Measurements from ENCODE around the gene BLVRB.
A peak's percentile ranks its signal among the peaks of the same experiment; 100 is the strongest.
"Not testable (repeated sequence)": the region's sequence is repeated elsewhere in the genome, so short reads cannot be mapped to it uniquely, and the experiment has no call there.

BLVRB gene

GRCh38 chr19:40450664-40451063 is 14.9 kb downstream of the BLVRB start:
- no peak for DNase-seq (ENCODE audit: low read depth, low spot score)

GRCh38 chr19:40449506-40449905 is 16.0 kb downstream of the BLVRB start:
- DNase-seq (ENCODE audit: low read depth, low spot score): no peak

DNA sequence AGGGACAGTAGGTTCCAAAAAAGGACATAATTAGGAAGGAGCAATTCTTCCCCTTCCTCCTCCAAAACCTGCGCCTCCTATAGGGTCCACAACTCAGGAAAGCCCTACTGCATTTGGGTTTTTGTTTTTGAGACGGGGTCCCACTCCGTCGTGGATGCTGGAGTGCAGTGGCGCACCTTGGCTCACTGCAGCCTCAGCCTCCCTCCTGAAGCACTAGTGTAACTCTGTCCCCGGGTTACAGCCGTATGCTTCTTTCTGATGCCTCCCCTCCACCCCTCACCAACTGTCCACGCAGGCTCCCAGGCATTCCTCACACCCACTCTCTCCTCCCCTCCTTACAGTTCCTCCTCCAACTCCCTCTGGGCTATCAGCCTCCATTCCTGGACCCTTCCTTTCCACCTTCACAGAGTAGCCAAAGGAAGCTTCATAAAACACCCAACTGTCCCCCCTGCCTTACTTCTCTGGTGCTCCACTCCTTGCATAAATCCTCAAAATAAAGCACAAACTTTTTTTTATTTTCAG is 19.2 kb downstream of the BLVRB start:
- no peak for DNase-seq (ENCODE audit: low read depth, low spot score)

DNA sequence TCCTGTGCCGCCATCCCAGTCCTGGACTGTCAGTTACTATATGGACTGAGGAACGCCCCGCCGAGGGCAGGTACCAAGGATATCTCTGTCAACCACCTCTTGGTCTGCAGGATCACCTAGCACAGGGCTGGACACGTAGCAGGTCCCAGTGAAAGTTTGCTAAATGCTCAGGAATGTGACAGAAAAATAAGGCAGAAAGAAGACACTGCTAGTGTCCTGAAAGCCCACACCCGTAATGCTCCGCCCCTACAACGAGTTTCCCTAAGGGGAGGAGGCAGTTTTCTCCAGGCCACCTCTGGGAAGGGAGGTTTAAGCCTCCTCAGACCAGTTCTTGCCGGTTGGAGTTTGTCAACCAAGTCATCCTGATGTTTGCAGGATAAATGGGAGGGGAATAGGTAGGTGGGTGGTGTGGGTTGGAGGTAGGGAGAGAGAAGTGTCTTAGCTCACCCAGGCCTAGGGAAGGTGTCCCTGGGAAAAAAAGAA is 19.7 kb downstream of the BLVRB start:
- no peak for DNase-seq (ENCODE audit: low read depth, low spot score)

DNA sequence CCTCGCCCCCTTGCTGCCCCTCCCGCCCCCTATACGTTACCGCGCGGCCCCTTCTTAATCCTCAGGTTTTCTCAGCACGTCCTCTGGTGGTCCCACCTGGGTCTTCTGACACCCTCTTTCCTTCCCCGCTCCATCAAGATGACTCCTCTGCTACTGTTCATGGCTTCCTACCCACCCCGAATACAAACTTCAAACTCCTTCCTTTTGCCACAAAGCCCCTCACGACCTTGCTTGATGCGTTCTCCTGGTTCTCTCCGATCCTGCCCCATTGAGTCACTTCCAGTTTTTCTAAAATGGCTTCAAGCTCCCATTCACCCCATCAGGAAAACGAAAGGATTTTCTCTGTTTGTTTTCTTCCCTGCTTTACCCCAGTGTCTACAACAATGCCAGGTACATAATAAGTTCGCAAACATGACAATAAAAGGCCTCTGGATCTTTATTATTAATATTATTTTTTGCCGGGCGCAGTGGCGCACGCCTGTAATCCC is 20.7 kb downstream of the BLVRB start:
- no peak for DNase-seq (ENCODE audit: low read depth, low spot score)

GRCh38 chr19:40444000-40444824 is 21.3 kb downstream of the BLVRB start, which contains the start of gene SERTAD3:
TSS of gene SERTAD3 (minus strand) at chr19:40444335. CDS start at chr19:40442080, 2,255 bp downstream.
- DNase-seq (ENCODE audit: low read depth, low spot score): peak; percentile 86

- peak; percentile 97 for DNase-seq (ENCODE audit: low read depth, low spot score)
Observed at GRCh38 chr19:40443131-40443999, 22.2 kb downstream of the BLVRB start.

GRCh38 chr19:40442328-40443130 is 23.0 kb downstream of the BLVRB start:
- DNase-seq (ENCODE audit: low read depth, low spot score): no peak

DNA sequence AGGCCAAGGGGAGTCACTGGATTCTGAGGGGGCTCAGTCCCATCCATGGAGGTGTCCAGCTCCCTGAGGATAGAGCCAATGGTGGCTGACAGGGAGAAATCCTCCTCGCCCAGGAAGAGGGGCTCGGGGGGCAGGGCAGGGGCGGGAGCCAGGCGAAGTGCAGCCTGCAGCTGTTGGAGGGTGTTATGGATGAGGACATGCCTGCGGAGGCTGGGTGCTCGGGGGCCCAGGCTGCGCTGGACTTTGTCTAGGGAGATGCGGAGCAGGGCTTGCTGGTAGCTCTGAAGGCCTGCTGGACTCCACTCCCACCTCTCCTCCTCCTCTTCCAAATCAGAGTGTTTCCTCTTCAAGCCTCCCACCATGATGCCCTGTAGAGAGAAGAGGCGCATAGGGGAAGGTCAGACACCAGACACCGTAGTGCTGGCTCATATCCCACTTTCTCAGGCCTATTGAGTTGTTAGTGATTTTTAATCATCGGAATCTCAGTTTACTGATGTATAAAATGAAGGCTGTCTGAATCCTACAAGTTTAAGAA is 23.8 kb downstream of the BLVRB start:
- DNase-seq (ENCODE audit: low read depth, low spot score): no peak

DNA sequence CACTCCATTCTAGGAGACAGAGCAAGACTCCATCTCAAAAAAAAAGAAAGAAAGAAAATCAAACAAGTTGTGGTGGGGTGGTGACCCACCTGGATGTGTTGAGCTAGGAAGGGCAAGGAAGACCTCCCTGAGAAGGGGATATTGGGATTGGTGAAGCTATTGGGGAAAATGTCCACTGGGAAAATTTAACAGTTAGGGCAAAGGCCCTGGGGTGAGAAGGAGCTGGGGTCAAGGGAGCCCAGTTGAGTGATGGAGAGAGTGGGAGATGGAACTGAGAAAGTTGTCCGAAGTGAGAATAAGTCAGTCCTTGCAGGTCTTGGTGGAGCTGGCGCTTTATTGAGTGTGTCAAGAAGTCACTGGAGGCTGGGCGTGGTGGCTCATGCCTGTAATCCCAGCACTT is 27.3 kb downstream of the BLVRB start:
- DNase-seq (ENCODE audit: low read depth, low spot score): no peak

GRCh38 chr19:40433391-40434216 is 31.9 kb downstream of the BLVRB start:
- DNase-seq (ENCODE audit: low read depth, low spot score): peak; percentile 38

DNA sequence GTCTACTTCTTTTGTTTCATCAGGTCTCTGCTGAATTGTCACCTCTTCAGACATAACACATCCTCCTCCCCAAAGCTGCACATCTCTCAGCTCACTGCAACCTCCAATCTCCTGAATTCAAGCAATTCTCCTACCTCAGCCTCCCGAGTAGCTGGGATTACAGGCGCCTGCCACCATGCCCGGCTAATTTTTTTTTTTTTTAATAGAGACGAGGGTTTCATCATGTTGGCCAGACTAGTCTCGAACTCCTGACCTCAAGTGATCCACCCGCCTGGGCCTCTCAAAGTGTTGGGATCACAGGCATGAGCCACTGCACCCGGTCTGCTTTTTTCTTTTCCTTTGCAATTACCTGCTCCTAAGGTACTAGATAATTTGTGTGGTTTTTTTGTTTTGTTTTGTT is 32.8 kb downstream of the BLVRB start:
- DNase-seq (ENCODE audit: low read depth, low spot score): not testable (repeated sequence)

DNA sequence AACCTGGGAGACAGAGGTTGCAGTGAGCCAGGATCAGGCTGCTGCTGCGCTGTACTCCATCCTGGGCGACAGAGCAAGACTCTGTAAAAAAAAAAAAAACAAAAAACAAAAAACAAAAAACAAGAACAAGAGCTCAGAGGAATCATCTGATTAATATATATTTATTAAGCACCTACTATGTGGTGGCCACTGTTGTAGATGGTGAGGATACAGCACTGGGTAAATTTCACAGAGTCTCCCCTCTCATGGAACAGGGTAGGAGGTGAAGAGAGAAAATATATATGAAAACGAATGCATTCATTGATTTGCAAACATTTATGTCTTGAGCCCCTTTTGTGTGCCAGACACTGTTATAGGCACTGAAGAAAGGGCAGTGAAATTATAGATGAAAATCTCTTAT is 33.8 kb downstream of the BLVRB start:
- no peak for DNase-seq (ENCODE audit: low read depth, low spot score)

DNA sequence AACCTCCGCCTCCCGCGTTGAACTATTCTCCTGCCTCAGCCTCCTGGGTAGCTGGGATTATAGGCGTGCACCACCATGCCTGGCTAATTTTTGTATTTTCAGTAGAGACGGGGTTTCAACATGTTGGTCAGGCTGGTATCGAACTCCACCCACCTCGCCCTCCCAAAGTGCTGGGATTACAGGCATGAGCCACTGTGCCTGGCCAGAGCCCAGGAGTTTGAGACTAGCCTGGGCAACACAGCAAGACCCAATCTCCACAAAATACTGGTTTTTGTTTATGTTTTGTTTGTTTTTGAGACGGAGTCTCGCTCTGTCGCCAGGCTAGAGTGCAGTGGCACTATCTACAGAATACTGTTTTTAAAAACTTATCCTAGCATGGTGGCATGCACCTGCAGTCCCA is 35.3 kb downstream of the BLVRB start:
- DNase-seq (ENCODE audit: low read depth, low spot score): not testable (repeated sequence)

DNA sequence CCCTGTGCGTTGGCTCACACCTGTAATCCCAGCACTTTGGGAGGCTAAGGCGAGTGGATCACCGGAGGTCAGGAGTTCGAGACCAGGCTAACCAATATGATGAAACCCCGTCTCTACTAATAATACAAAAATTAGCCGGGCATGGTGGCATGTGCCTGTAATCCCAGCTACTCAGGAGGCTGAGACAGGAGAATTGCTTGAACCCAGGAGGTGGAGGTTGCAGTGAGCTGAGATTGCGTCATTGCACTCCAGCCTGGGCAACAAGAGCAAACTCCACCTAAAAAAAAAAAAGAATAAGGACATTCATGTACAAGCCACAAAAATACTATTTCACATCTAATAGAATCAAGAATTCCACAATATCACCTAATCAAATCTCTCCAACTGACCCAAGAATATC is 37.3 kb downstream of the BLVRB start:
- not testable (repeated sequence) for DNase-seq (ENCODE audit: low read depth, low spot score)

DNA sequence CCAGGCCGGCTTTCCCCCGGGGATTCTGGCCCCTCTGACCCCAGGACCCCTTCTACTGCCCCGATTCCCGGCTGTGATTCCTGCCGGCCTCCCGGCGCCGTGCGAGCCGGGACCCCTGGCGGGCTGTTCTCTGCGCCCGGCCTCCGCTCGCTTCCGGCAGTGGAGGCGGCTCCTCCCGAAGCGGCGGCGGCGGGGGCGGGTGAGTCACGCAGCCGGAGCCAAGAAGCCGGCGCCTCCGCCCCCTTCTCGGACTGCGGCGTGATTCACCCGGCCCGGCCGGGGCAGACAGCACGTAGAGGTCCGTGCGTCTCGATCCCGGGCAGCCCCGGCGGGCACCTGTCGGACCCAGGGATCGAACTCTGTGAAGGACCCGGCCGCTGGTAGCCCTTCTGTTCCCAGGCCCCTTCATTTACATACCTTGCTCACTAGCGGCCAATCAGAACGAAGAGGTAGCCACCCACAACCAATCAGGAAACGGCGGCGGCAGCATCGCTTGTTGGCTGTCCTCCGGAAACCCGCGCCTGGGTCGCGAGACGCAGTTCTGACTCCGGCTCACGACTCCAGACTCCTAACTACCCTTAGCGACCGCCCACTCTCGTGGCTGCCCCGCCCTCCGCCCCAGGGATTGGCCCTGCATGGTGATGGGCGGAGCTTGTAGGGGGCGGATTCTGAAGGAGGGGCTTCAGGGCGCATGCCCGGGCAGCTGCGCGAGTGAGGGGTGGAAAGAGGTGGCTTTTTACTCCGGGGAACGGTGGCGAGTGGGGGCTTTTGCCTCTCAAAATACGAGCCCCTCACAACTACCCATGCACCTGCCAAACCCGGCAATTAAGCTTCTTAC is 39.9 kb downstream of the BLVRB start, which contains the start of gene SERTAD1:
Gene SERTAD1 (minus strand): TSS at position 543 of the 838 bp plus-strand sequence. CDS start 2,446 bp downstream, outside the sequence.
- peak; percentile 99 for DNase-seq (ENCODE audit: low read depth, low spot score)

- no peak for DNase-seq (ENCODE audit: low read depth, low spot score)
Observed at GRCh38 chr19:40424637-40425449, 40.7 kb downstream of the BLVRB start.

DNA sequence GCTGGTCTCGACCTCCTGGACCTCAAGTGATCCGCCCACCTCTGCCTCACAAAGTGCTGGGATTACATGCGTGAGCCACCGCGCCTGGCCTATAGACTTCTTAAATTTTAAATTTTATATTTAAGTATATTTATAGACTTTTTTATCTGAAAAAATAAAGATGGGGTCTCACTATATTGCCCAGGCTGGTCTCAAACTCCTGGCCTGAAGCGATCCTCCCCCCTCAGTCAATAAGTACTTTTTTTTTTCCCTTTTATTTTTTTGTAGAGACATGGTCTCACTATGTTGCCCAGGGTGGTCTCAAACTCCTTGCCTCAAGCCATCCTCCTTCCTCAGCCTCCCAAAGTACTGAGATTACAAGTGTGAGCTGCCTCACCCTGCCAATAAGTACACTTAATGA is 41.6 kb downstream of the BLVRB start:
- no peak for DNase-seq (ENCODE audit: low read depth, low spot score)

Measured in brain pericyte (primary cell).